HPDE6-E6E7 (cell line): Measurements from ENCODE around the gene BOLA1.
A peak's percentile ranks its signal among the peaks of the same experiment; 100 is the strongest.
"Not testable (repeated sequence)": the region's sequence is repeated elsewhere in the genome, so short reads cannot be mapped to it uniquely, and the experiment has no call there.

Experiments used
- DNase-seq: peaks from one replicate; pipeline ENCODE4 v3.0.0; 2011; ENCODE audit warnings: missing footprints; ENCODE audit errors: extremely low spot score

Gene BOLA1

GRCh38 chr1:149931212-149931790, 31.9 kb downstream of the BOLA1 start:
- no peak for DNase-seq

GRCh38 chr1:149932474-149932873, 33.1 kb downstream of the BOLA1 start:
- no peak for DNase-seq

GRCh38 chr1:149933208-149933607, 33.8 kb downstream of the BOLA1 start:
- no peak for DNase-seq

GRCh38 chr1:149934356-149934755, 35.0 kb downstream of the BOLA1 start:
- no peak for DNase-seq

GRCh38 chr1:149936170-149936991, 37.0 kb downstream of the BOLA1 start, which contains the start of gene MTMR11:
MTMR11 (minus strand) TSS chr1:149936879; CDS start chr1:149936647, 232 bp downstream.
- DNase-seq: peak; percentile 43

GRCh38 chr1:149936992-149937705, 37.8 kb downstream of the BOLA1 start:
- DNase-seq: peak; percentile 93

GRCh38 chr1:149937759-149938158, 38.4 kb downstream of the BOLA1 start:
- DNase-seq: no peak

- DNase-seq: not testable (repeated sequence)
Measured at GRCh38 chr1:149938668-149939003, 39.3 kb downstream of the BOLA1 start.

GRCh38 chr1:149940427-149940826, 41.1 kb downstream of the BOLA1 start:
- no peak for DNase-seq

- DNase-seq: no peak
Measured at GRCh38 chr1:149942207-149942606, 42.8 kb downstream of the BOLA1 start.

GRCh38 chr1:149942885-149943284, 43.5 kb downstream of the BOLA1 start:
- no peak for DNase-seq

GRCh38 chr1:149945206-149945605, 45.8 kb downstream of the BOLA1 start:
- DNase-seq: no peak

GRCh38 chr1:149949911-149950310, 50.5 kb downstream of the BOLA1 start:
- DNase-seq: no peak
